PC-9 (cell line): ENCODE results near the gene HAO2. TPM values are rescaled to one million over a fixed set of nuclear protein-coding genes. Genes with fewer than 3 reads are reported as not detected.

Source experiments
- BruUV-seq: library from RNA; stranded (reverse); fragments of 400-500 nt; replicated peaks from 2 replicates; lab custom pipeline; 2021; lab: Mats Ljungman, UMichigan
- CTCF ChIA-PET: fragments of 300-600 bp; sonication (Branson Sonifier 250); formaldehyde crosslinking; loops from one replicate; lab custom pipeline; 2022; ENCODE audit warnings: antibody characterized with exemption; lab: Charles Lee
- POLR2A ChIA-PET: fragments of 300-600 bp; sonication (Branson Sonifier 250); formaldehyde crosslinking; loops from one replicate; lab custom pipeline; 2022; ENCODE audit warnings: antibody characterized with exemption; ENCODE audit not compliant: unreplicated experiment; lab: Charles Lee
- DNase-seq, 2 experiments: peaks; one replicate each; pipeline versions ENCODE4 v3.0.0 to v3.0.0-alpha.2; 2015 to 2022; ENCODE audit warnings: mixed read lengths in 1 of 2
- H2AFZ ChIP-seq: fragments of 200-600 bp; sonication (generic); 2 replicates; pipeline ENCODE4 v1.8.1; 2017; ENCODE audit warnings: antibody characterized with exemption
- H3F3A ChIP-seq: fragments of 200-600 bp; sonication (generic); 2 replicates; pipeline ENCODE4 v1.8.1; 2017; ENCODE audit warnings: antibody characterized with exemption, mild to moderate bottlenecking, low read depth; ENCODE audit not compliant: insufficient read depth
- H3K27ac ChIP-seq: fragments of 200-600 bp; sonication (generic); 2 replicates; pipeline ENCODE4 v1.6.1; 2016; ENCODE audit warnings: mixed run types
- H3K27me3 ChIP-seq: fragments of 200-600 bp; sonication (generic); 2 replicates; pipeline ENCODE4 v1.6.1; 2016; ENCODE audit warnings: low read depth, mixed run types; ENCODE audit not compliant: insufficient read depth
- H3K36me3 ChIP-seq: fragments of 200-600 bp; sonication (generic); 2 replicates; pipeline ENCODE4 v1.6.1; 2016; ENCODE audit warnings: low read depth, mixed run types
- H3K4me1 ChIP-seq: fragments of 200-600 bp; sonication (generic); replicated peaks from 2 replicates; pipeline ENCODE4 v1.6.1; 2016; ENCODE audit warnings: mixed run types; ENCODE audit not compliant: insufficient read depth
- H3K4me2 ChIP-seq: fragments of 200-600 bp; sonication (generic); 2 replicates; pipeline ENCODE4 v1.6.1; 2017; ENCODE audit warnings: mixed run types
- H3K4me3 ChIP-seq: fragments of 200-600 bp; sonication (generic); 2 replicates; pipeline ENCODE4 v1.6.1; 2016; ENCODE audit warnings: mixed run types
- H3K79me2 ChIP-seq: fragments of 200-600 bp; sonication (generic); 2 replicates; pipeline ENCODE4 v1.6.1; 2017; ENCODE audit warnings: low read depth, mixed run types
- H3K9me2 ChIP-seq: fragments of 200-600 bp; sonication (generic); 2 replicates; pipeline ENCODE4 v1.8.1; 2017; ENCODE audit warnings: mild to moderate bottlenecking; ENCODE audit not compliant: insufficient read depth
- H3K9me3 ChIP-seq: fragments of 200-600 bp; sonication (generic); 2 replicates; pipeline ENCODE4 v1.8.1; 2016; ENCODE audit warnings: low read depth; ENCODE audit not compliant: insufficient read depth
- H4K20me1 ChIP-seq: fragments of 200-600 bp; sonication (generic); 2 replicates; pipeline ENCODE4 v1.8.1; 2017; ENCODE audit not compliant: insufficient read depth
- CTCF ChIP-seq: fragments of 200-600 bp; sonication (generic); conservative IDR thresholded peaks from 2 replicates; pipeline ENCODE4 v1.6.1; 2017; ENCODE audit warnings: mixed run types, antibody characterized with exemption, mild to moderate bottlenecking, moderate library complexity
- EZH2 ChIP-seq: fragments of 200-600 bp; sonication (generic); IDR thresholded peaks from 2 replicates; pipeline ENCODE4 v1.8.0; 2017; ENCODE audit warnings: antibody characterized with exemption, low read depth
- intact Hi-C: fragments of 100-400 bp; cut with micrococcal nuclease; formaldehyde crosslinking; loops from one replicate; pipeline ENCODE4 v1.10.0; 2022; ENCODE audit not compliant: unreplicated experiment
- total RNA-seq: library from RNA; stranded (reverse); gene quantifications from 2 replicates; pipeline ENCODE4 v1.2.3, GENCODE V29; 2021

The HAO2 gene
- total RNA-seq, 1 experiment from 2014 or later = not detected

- POLR2A ChIA-PET = no interaction called here
- Histone ChIP-seq H3K4me1 (no peaks in the 10 kb centered on the region), H3K27ac (no peak overlapping the region), H3K4me3 (no peak overlapping the region), H3K79me2 (no peaks in the 10 kb centered on the region), H3K36me3 (no peaks in the 10 kb centered on the region), H2AFZ (no peak overlapping the region), H4K20me1 (no peaks in the 10 kb centered on the region), H3K27me3 (no peaks in the 10 kb centered on the region), H3F3A (no peaks in the 10 kb centered on the region), H3K9me2 (no peaks in the 10 kb centered on the region), H3K9me3 (no peaks in the 10 kb centered on the region), H3K4me2 (no peak overlapping the region)
- BruUV-seq = no TSS peak
- no peak for DNase-seq
- intact Hi-C loops = no loop called here
- TF ChIP-seq CTCF = no peak
- TF ChIP-seq EZH2 = no peak
- CTCF ChIA-PET = no interaction called here
Measured at GRCh38 chr1:119428991-119429390, 60.4 kb downstream of the HAO2 start.

GRCh38 chr1:119429687-119430086 lies 61.1 kb downstream of the HAO2 start:
- H3K9me2 ChIP-seq = no peaks in the 10 kb centered on the region
- DNase-seq = no peak
- H3K4me1 ChIP-seq = no peaks in the 10 kb centered on the region
- no peaks in the 10 kb centered on the region for H3K27me3 ChIP-seq
- H3K9me3 ChIP-seq = no peaks in the 10 kb centered on the region
- intact Hi-C loops = no loop called here
- TF ChIP-seq CTCF = no peak
- TF ChIP-seq EZH2 = no peak
- CTCF ChIA-PET = no interaction called here
- POLR2A ChIA-PET = no interaction called here
- no peaks in the 10 kb centered on the region for H4K20me1 ChIP-seq
- H3K27ac ChIP-seq = no peak overlapping the region
- H3K36me3 ChIP-seq = no peaks in the 10 kb centered on the region
- no peak overlapping the region for H3K4me2 ChIP-seq
- no peak overlapping the region for H3K4me3 ChIP-seq
- BruUV-seq = no TSS peak
- H3K79me2 ChIP-seq = no peaks in the 10 kb centered on the region
- H2AFZ ChIP-seq = no peak overlapping the region
- no peaks in the 10 kb centered on the region for H3F3A ChIP-seq

- Histone ChIP-seq H3K79me2 (no peaks in the 10 kb centered on the region), H3F3A (no peaks in the 10 kb centered on the region), H3K27me3 (no peaks in the 10 kb centered on the region), H2AFZ (no peak overlapping the region), H3K4me1 (no peaks in the 10 kb centered on the region), H3K9me2 (no peaks in the 10 kb centered on the region), H3K4me3 (no peak overlapping the region), H3K9me3 (no peaks in the 10 kb centered on the region), H3K27ac (no peak overlapping the region), H3K36me3 (no peaks in the 10 kb centered on the region), H4K20me1 (no peaks in the 10 kb centered on the region), H3K4me2 (no peak overlapping the region)
- ChIA-PET POLR2A (interaction anchor here (0.7 kb wide), 1 partner anchor 1995 kb away, joined by 7 read pairs; no protein-coding TSS in a partner anchor), CTCF (no interaction called here)
- DNase-seq = no peak
- TF ChIP-seq EZH2 = no peak
- TF ChIP-seq CTCF = no peak
- no TSS peak for BruUV-seq
- intact Hi-C loops = no loop called here
Measured at GRCh38 chr1:119430486-119430885, 61.9 kb downstream of the HAO2 start.
